HG02870 (cell line): ENCODE results near the gene BACE2.

ENCODE experiments used
- ATAC-seq: cut with Tn5 transposase; IDR thresholded peaks from one replicate; pipeline ENCODE4 v1.9.1; 2021; ENCODE audit warnings: mild to moderate bottlenecking, moderate library complexity; ENCODE audit not compliant: unreplicated experiment

The BACE2 gene

DNA sequence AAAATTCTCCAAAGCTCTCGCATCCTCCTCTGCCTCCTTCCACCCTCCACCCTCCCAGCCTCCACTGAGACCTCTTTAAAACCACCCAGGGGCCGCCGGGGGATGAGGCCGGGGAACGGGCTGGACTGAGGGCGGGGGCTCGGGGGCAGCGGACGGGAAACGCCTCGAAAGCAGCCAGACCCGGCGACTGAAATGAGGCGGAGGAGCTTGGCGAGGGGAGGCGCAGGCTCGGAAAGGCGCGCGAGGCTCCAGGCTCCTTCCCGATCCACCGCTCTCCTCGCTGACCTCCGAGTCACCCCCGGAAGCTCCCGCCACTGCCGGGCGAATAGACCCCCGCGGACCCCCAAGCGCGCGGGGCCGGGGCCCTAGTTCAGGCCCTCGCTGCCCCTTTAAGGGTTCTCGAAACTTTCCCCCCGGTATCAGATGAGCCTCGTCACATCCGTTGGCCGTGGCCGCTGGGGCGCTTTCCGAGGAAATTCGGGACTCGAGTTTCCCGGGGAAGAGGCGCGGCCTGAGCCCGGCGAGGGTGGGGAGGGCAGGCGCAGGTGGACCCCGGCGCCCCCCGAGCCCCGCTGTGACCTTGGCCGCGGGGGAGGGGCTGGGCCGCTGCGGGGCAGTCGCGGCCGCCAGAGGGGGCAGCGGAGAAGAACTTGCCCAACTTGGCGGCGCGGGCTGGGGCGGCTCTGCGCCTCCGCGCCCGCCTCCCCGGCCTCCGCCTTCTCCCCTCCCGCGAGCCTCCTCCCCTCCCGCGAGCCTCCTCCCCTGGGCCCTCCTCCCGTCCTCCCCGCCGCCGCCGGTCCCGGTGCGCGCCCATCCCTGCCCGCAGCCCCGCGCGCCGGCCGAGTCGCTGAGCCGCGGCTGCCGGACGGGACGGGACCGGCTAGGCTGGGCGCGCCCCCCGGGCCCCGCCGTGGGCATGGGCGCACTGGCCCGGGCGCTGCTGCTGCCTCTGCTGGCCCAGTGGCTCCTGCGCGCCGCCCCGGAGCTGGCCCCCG, at the start of gene BACE2:
BACE2 (plus strand) TSS at position 813 of the 995 bp plus-strand sequence; CDS start at position 917, 104 bp downstream.
- ATAC-seq, result peak; percentile 73

DNA sequence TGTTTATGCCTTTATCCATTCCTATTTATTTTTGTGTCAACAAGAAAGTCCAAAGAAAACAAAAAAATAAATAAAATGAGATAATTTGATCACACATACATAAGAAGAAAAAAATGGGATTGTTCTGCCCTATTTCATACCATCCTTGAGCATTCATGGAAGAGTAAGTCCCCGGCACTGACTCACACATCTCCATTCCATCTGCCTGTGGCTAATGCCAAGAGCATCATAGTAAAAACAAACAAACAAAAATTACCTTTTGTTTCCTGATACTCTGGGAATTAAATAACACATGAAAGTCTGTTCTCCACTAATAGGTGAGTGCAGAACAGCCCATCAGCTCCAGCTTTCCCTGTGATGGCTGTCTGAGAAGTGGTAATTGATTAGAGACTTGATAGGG, 48.1 kb upstream of the BACE2 start:
- no peak for ATAC-seq

DNA sequence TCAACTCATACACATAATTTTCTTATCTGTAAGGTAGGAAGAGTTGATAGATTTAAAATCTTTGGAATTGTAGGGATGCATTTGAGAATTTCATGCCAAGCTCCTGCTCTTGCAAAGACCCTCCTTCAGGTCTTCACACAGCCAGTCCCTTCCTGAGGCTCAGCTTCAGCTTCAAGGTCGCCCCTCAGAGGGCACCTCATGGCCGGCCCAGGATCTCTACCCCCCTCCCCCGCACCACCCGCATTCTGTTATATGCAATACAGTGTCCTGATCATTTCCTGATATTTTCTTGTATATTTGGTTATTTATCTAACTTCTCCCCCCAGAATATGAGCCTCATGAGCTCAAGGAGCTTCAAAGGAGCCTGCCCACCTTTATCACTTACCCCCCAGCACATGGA, 47.0 kb upstream of the BACE2 start:
- ATAC-seq, result no peak

DNA sequence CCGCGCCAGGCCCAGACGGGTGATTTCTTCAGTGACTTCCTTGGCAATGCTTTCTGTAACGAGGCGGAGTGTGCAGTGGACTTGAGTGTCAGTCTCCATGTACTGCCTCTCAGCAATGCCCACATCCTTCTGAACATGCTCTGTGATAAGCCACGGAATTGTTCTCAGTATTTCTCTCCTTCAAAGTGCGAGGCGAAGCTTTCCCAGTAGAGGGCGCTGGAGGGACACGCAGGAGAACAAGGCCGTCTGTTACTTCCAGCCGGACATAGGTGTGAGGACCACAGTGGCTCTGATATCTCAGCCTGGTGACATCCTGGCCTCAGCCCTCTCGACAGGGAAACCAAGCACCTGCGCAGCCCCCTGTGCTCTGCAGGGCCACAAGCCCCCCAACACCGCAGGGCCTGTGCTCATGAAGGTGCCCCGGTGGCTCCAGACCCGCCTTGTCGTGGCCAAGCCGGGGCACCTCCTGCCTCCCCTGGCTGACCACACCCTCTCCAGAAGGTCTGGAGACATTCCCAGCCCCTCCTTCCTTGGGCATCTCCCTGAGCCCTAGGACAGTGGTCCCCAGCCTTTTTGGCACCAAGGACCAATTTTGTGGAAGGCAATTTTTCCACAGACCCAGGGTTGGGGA, 46.1 kb upstream of the BACE2 start:
- no peak for ATAC-seq

DNA sequence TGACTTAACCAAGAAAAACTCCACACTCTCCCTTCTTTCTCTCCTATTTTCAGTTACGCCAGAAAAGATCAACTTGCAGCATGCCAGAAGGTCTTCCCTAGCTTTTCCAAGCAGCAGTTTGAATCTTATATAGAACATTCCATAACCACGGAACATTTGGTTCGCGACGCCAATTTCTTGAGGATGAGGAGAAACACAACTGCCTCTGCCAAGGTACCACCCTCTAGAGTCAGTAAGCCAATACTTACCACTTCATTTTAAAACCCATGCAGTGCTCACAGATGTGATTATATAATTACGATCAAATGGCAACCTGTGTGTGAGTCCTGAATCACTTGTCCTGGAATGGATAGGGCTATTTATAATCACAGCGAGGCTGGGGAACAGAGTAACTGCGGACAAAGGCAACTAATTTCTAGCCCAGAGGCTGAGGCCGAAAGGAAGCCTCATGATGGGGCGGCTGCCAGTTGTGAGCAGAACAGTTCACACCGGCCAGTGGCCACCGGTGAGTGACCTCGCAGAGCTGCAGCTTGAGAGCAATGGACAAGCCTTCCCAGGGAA, 43.2 kb upstream of the BACE2 start:
- ATAC-seq, result no peak

DNA sequence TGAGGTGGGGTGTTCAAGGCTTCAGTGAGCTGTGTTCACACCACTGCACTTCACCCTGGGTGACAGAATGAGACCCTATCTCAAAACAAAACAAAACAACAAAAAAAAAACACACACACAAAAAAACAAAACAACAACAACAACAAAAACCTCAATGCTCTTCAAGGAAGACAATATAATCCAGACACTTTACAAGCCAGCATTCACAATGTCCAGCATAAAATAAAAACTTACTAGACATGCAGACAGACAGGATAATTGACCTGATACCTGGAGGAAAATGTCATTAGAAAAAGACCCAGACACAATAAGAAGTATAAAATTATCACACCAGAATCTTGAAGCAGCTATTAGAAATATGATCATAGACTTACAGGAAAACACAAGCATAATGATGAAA, 39.0 kb upstream of the BACE2 start:
- no peak for ATAC-seq

DNA sequence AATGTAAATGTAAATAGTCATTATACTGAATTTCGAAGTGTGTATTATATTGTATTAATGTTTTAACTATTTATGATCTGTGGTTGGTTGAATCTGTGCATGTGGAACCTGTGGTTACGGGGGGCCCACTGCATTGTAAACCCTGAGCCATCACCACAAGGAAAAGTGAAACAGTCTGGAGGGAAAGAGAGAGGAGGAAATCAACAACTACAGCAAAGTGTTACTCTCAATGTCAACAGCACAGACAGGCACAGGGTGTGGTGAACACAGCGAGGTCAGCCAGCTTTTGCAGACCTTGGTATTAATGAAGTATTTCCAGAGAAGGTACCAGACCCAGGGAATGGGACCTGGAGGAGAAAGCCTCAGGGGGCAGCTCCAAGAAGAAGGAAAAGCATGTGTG, 37.1 kb upstream of the BACE2 start:
- no peak for ATAC-seq

DNA sequence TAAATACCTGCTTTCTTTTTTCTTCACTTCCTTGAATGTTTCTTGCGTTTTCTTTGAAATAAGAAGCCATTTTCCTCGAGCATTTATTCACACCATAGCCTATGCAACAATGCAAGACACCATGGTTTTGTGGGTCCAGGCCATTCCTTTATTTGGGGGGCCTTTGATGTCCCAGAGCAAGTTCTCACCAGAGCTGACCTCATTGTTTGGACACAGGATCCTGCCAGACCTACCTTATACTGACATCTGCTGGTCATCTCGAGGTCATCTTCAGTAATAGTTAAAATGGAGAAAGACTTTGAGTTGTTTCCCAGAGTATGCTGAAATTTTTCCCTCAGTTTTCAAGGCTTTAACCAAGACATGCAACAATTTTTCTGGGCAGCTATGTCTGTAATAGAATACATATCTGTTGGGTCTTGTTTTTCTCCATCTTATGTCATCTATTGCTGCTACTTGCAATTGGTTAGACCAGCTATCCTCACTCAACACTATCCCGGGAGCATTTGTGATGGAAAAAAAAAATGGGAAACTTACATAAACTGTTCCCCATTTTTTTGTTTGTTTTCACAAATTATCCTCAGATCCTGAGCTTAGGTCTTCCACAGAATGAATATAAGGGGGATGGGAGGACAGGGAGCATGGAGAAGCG, 34.0 kb upstream of the BACE2 start:
- no peak for ATAC-seq

DNA sequence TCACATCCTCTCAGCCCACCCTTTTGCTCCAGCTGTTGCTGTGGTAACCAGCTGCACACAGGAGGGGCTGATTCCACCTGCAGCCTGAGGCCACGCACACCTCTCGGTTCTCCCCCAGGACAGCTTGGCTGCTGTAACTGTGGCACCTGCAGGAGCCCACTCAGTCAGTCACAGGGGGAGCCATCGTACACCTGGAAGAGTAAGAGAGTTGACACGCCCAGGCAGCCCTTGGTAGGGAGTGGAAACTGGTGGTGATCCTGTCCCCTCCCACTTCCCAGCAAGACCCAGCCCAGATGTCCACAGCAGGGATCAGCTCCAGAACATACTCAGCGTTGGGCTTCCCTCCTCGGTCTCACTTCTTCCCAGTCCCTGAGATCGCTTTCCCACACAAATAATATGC, 32.2 kb upstream of the BACE2 start:
- no peak for ATAC-seq

DNA sequence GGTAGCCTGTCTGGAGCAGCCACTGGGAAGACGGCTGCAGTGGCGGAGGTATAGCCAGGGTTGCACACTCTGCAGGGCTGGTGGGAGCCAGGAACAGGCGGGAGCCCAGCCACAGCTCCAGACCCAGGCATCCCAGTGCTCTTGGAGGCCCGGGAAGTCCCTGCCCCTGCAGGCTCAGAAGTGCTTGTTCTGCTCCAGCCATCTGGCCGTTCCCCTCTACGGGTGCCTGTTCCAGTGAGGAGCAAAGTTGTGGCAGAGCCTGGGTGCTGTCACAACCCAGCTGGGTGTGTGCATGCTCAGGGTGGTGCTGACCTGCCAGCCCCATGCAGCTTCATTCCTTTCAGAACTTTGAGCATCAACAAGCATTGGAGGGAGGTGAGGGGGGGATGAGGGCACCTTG, 31.7 kb upstream of the BACE2 start:
- no peak for ATAC-seq

DNA sequence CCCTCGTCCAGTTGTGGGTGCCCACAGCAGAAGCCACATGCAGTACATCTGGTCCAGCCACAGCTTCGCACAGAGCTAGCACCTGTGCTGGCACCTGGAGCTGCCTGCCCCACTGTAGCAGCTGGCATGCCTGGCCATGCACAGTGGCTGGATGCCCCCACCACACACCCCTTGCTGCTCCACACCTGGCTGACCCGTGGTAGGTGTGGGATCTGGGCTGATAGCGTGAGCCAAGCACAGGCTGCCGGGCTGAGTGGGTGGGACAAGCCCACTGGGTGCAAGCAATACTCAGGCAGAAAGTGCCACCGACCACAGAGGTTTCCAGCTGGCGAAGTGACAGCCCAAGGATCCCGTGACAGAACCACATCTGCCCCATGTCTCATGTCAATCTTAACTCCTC, 30.6 kb upstream of the BACE2 start:
- ATAC-seq, result no peak

DNA sequence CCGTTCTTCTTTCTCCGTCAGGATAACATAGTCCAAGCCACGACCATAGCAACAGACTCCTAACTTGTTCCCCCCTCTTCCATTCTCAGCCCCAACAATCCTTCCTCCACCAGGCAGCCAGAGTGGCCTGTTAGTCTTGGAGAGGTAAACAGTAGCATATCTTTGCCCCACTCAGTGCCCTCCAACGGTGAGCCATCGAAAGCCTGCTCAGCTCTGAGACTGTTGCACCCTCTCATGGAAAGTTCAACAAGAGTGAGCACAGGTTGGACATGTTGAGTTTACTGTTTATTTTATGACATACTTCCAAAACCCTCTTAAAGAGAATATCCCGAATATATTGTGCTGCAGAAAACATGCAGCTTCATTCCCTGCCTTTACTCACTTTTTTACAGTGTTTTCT, 30.1 kb upstream of the BACE2 start:
- no peak for ATAC-seq

DNA sequence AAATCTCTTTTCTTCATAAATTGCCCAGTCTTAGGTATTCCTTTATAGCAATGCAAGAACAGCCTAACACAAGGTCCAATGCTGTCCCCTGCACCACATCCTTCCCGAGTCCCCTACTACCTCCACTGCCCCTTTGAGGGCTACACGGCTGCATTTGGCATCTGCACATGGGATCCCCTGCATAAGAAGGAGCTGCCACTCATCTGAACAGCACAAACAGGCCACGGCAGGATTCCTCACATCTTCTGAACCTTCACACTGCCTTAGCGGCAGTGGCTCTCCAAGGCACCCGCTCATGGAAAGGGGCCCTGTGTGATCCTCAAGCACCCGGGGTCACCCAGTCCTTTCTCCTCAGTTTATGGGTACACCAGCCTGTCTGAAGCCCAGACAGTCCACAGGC, 29.2 kb upstream of the BACE2 start:
- no peak for ATAC-seq

DNA sequence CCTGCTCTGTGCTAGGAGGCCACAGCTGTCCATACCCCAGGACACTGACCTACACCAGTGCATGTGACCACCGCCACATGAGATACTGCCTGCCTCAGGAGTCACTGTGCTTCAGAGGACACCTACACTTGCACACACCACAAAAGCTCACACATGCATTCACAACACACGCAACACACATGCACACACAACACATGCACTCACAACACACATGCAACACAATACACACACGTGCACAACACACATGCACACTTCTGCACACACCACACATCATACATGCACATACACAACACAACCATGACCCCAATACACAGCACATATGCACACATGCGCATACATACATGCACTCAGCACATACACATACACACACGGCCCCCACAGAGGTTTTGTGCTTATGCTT, 28.7 kb upstream of the BACE2 start:
- ATAC-seq, result no peak

DNA sequence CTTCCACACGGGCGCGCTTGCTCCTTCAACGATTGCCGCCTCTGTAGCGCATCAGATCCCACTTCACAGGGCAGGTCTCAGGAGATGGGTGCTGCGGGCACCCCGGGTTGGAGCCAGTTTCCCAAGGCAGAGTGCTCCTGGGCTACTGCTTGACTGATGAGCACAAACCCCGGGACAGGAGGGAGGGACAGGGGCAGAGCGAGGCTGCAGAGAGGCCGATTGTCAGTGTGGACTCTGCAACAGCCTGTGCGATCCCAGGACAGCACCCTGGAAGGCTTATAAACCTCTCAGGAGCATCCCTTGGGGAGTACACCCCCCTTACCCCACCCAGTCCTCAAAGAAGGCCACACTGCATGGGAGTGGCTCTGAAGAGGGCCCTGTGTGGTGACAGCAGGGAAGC, 28.0 kb upstream of the BACE2 start:
- no peak for ATAC-seq

DNA sequence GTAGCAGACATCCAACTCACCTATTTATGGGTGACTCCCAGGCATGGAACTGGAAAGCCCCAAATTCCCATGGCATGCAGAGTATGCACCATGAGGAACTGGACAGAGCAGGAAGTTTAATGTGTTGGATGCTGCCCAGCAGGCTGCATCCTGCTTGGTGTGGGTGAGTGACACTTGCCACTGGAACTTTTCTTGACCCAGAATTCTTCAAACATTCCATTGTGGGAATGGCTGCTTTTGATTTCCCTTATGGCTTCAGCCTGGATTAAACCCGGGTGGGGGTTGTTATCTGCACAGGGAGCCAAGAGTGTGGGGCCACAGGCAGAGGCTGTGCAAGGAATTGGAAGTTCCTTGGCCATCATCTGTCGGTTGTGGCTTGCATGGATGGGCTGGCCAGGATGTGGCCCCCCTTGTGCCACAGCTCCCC, 26.9 kb upstream of the BACE2 start:
- ATAC-seq, result no peak

DNA sequence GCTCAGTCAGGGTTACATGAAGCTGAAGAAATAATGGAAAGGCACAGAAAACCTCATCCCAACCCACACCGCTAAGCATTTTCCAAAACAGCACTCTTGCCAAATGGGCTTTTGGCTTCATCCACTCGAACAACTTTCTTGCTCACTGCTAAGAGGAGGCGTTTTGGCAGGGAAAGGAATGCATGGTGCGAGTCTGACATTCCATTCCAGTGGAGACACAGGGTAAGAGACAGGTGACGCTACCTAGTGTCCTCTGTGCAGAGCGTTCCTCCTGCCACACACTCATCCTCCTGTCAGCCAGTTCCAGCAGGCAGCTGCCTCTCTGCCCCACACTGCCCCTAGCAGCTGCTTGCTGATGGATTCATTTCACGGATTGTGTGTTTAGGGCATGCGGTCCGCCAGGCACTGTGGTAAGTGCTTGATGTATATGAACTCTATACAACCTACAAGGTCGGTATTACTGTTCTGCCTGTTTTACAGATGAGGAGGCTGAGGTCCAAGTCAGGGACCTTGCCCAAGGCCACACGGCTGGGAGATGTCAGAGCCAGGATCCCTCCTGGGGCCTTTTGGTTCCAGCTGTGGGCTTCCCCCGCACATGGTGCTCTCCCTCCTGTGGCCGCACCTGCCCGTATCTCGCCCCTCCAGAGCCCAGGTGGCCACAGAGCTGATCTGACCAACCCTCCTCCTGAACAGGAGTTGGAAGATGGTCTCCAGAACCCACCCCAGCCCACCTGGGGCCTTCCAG, 25.7 kb upstream of the BACE2 start:
- no peak for ATAC-seq

DNA sequence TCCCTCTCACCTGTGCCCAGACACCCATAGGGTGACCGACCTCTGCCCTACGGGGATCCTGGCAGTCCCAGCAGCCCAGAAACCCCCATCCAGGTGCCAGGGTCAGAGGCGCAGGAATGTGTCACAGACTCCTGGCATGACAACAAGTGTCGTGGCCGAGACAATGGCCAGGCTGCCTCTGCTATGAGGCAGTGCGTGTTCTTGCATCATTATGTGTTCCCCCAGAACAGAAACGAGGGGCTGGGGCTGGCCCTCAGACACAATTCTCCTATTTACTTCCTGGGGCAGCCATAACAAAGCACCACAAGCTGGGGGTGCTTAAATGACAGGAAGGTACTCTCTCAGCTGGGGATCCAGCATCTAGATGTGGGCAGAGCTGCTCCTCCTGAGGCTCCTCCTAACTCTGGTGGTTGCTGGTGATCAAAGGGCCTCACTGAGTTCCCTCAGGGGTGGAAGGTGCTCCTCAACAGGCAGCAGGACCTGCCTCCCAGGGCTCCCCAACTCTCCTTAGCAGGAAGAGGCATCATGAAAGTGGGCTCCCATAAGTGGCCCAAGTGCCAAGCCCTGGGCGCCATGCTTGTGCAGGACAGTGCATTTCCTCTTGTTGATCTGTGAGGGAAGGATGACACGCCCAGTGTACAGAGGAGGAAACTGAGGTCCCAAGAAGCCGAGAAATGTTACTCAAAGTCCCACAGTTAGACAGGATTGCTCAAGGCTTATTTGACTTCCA, 24.2 kb upstream of the BACE2 start:
- ATAC-seq, result no peak

DNA sequence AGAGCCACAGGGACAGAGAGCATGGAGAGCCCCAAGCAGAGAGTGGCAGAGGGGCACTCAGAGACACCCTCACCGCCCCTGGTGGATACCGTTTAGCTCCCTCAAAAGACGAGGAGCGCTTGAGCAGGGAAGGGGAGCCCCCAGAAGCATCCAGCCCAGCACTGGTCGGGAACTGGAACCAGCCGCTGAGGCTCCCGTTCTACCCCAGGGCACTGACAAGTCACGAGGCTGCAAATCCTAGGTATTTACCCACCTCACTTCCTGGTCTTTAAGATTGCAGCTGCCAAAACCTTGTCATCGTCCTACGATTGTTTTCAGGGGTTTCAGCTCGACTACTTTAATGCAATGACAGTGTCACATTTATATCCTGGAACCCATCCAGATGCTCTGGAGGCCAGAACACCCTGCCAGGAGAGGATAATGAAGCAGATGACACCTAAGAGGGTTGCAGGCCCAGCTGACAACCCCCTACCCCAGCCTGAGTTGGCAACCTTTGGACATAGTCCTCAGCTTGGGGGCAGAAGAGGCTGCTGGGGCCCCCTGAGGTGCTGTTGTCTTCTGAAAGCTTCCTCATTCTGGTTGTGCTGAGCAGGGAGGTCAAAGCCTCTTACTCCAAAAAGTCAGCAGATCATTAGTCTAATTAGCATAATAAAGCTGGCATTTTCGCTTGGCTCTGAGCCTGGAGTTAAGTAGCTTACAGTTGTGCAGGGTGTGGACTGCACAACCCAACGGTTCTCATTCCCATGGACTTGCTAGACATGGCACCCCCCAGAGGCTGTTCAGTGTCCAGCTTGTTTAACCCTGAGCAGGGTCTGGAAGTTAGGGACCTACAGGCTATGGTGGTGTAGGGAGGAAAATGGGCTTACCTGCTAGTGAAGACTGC, 20.6 kb upstream of the BACE2 start:
- ATAC-seq, result no peak
